PC-3 (cell line): ENCODE data around the gene TGFB1I1. TPM values are rescaled to one million over a fixed set of nuclear protein-coding genes. Genes with fewer than 3 reads are reported as not detected.
A peak's percentile ranks its signal among the peaks of the same experiment; 100 is the strongest.

Experiments
- ATAC-seq: fragments of 200-7000 bp; cut with Tn5 transposase; 2 replicates; pipeline ENCODE4 v1.9.1; 2020; ENCODE audit warnings: mild to moderate bottlenecking, moderate library complexity
- BruUV-seq: library from RNA; stranded (reverse); fragments of 400-500 nt; replicated peaks from 2 replicates; lab custom pipeline; 2021; lab: Mats Ljungman, UMichigan
- CTCF ChIA-PET: fragments of 300-600 bp; sonication (Branson Sonifier 250); formaldehyde crosslinking; loops from one replicate; lab custom pipeline; 2022; ENCODE audit warnings: antibody characterized with exemption; lab: Charles Lee
- POLR2A ChIA-PET: fragments of 300-600 bp; sonication (Branson Sonifier 250); formaldehyde crosslinking; loops from one replicate; lab custom pipeline; 2022; ENCODE audit warnings: antibody characterized with exemption; ENCODE audit not compliant: unreplicated experiment; lab: Charles Lee
- DNase-seq: peaks from one replicate; pipeline ENCODE4 v3.0.0-alpha.2; 2015
- H2AFZ ChIP-seq: fragments of 300-600 bp; sonication (generic); 2 replicates; pipeline ENCODE4 v1.6.0; 2016; ENCODE audit warnings: antibody characterized with exemption, low read length
- H3F3A ChIP-seq: fragments of 300-600 bp; sonication (generic); one replicate; pipeline ENCODE4 v1.6.0; 2017; ENCODE audit warnings: antibody characterized with exemption, low read length, control low read depth, mild to moderate bottlenecking; ENCODE audit not compliant: unreplicated experiment
- H3K27ac ChIP-seq: fragments of 300-600 bp; sonication (generic); 2 replicates; pipeline ENCODE4 v1.5.1; 2016; ENCODE audit warnings: mild to moderate bottlenecking, low read length
- H3K27me3 ChIP-seq: fragments of 300-600 bp; sonication (generic); 2 replicates; pipeline ENCODE4 v1.6.1; 2016; ENCODE audit warnings: low read length, mixed read lengths
- H3K36me3 ChIP-seq: fragments of 300-600 bp; sonication (generic); 2 replicates; pipeline ENCODE4 v1.6.1; 2016; ENCODE audit warnings: low read depth, mixed run types, low read length, mixed read lengths
- H3K4me1 ChIP-seq: fragments of 300-600 bp; sonication (generic); 2 replicates; pipeline ENCODE4 v1.5.1; 2016; ENCODE audit warnings: low read length; ENCODE audit not compliant: insufficient read depth
- H3K4me2 ChIP-seq: fragments of 300-600 bp; sonication (generic); 2 replicates; pipeline ENCODE4 v1.6.0; 2016; ENCODE audit warnings: low read length
- H3K4me3 ChIP-seq: fragments of 300-600 bp; sonication (generic); 2 replicates; pipeline ENCODE4 v1.5.1; 2016; ENCODE audit warnings: mild to moderate bottlenecking, low read length, mixed read lengths
- H3K79me2 ChIP-seq: fragments of 300-600 bp; sonication (generic); 2 replicates; pipeline ENCODE4 v1.6.1; 2017; ENCODE audit warnings: low read length, mixed read lengths
- H3K9ac ChIP-seq: fragments of 300-600 bp; sonication (generic); 2 replicates; pipeline ENCODE4 v1.6.0; 2016; ENCODE audit warnings: mild to moderate bottlenecking, low read length
- H3K9me2 ChIP-seq: fragments of 300-600 bp; sonication (generic); replicated peaks from 2 replicates; pipeline ENCODE4 v1.6.1; 2016; ENCODE audit warnings: mixed run types, low read length, mixed read lengths
- H3K9me3 ChIP-seq: fragments of 300-600 bp; sonication (generic); 2 replicates; pipeline ENCODE4 v1.6.1; 2016; ENCODE audit warnings: low read length, mixed read lengths
- H4K20me1 ChIP-seq: fragments of 300-600 bp; sonication (generic); 2 replicates; pipeline ENCODE4 v1.6.1; 2016; ENCODE audit warnings: low read length, mixed read lengths
- CTCF ChIP-seq: fragments of 300-600 bp; sonication (generic); conservative IDR thresholded peaks from 2 replicates; pipeline ENCODE4 v1.5.1; 2017; ENCODE audit warnings: antibody characterized with exemption, low read depth, mild to moderate bottlenecking, low read length
- EZH2 ChIP-seq: fragments of 300-600 bp; sonication (generic); IDR thresholded peaks from one replicate; pipeline ENCODE4 v1.6.1; 2017; ENCODE audit warnings: antibody characterized with exemption, mild to moderate bottlenecking, low read length; ENCODE audit not compliant: unreplicated experiment
- EZH2phosphoT487 ChIP-seq: fragments of 300-600 bp; sonication (generic); IDR thresholded peaks from 2 replicates; pipeline ENCODE4 v1.6.1; 2018; ENCODE audit warnings: mild to moderate bottlenecking, antibody characterized with exemption, low read length, borderline replicate concordance
- intact Hi-C: fragments of 100-400 bp; cut with micrococcal nuclease; formaldehyde crosslinking; loops from 2 replicates; pipeline ENCODE4 v1.9.0; 2023
- total RNA-seq: library from RNA; depleted of rRNA; stranded (reverse); fragments of >200 nt; gene quantifications from 2 replicates; pipeline ENCODE4 v1.2.3, GENCODE V29; 2014

The TGFB1I1 gene
- total RNA-seq, 1 experiment from 2014 or later = 11.2 TPM

- H3K79me2 ChIP-seq = peaks cover 17% of the 10 kb centered on the region; the same call in 1 of the 2 replicates
- H3K4me2 ChIP-seq = no peak overlapping the region
- H3F3A ChIP-seq = no peaks in the 10 kb centered on the region
- intact Hi-C loops = loop anchor here (5.0 to 10.0 kb wide), 2 partner anchors 251 to 383 kb away; partner anchors contain the start of genes PYCARD, ZNF646 and ZNF668
- H3K4me3 ChIP-seq = no peak overlapping the region
- no peak overlapping the region for H3K9ac ChIP-seq
- ATAC-seq (no peak), DNase-seq (no peak)
- no peaks in the 10 kb centered on the region for H3K36me3 ChIP-seq
- no peaks in the 10 kb centered on the region for H4K20me1 ChIP-seq
- H3K9me3 ChIP-seq = no peaks in the 10 kb centered on the region
- no peak overlapping the region for H2AFZ ChIP-seq
- H3K9me2 ChIP-seq = no peaks in the 10 kb centered on the region
- H3K27me3 ChIP-seq = no peaks in the 10 kb centered on the region
- no peak overlapping the region for H3K27ac ChIP-seq
- POLR2A ChIA-PET = no interaction called here
- H3K4me1 ChIP-seq = peaks cover 31% of the 10 kb centered on the region
- TF ChIP-seq EZH2phosphoT487 = no peak
- peak; percentile 34 for TF ChIP-seq CTCF
- BruUV-seq = no TSS peak
- CTCF ChIA-PET = no interaction called here
Observed at GRCh38 chr16:31455601-31456314, 16.2 kb upstream of the TGFB1I1 start.

DNA sequence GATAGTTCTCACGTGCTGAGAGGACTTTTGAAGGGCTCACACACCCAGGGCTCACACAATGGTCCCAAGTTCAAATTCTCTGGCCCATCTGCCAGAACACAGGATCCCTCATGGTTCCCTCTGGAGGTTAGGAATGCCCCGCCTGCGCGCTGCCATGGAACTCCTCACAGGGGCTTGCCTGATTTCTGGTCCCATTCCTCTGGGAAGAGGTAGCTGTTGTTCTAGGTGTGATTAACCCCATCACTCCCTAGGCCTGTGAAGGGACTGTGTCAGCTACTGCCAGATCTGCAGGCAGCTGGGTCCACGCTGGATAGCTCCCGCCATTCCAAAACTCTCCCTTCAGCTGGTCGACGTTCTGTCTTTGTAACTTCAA lies 15.0 kb upstream of the TGFB1I1 start:
- Histone ChIP-seq H2AFZ (no peak overlapping the region), H3K27me3 (no peaks in the 10 kb centered on the region), H3K9ac (no peak overlapping the region), H3K9me2 (no peaks in the 10 kb centered on the region), H3K4me1 (peaks cover 31% of the 10 kb centered on the region), H3K9me3 (no peaks in the 10 kb centered on the region), H4K20me1 (no peaks in the 10 kb centered on the region), H3K27ac (no peak overlapping the region), H3K4me3 (no peak overlapping the region), H3F3A (no peaks in the 10 kb centered on the region), H3K4me2 (no peak overlapping the region), H3K36me3 (no peaks in the 10 kb centered on the region), H3K79me2 (peaks cover 17% of the 10 kb centered on the region; the same call in 1 of the 2 replicates)
- ChIA-PET POLR2A (no interaction called here), CTCF (no interaction called here)
- no peak for ATAC-seq
- DNase-seq = no peak
- BruUV-seq = no TSS peak
- intact Hi-C loops = loop anchor here (5.0 to 10.0 kb wide), 2 partner anchors 252 to 385 kb away; partner anchors contain the start of genes PYCARD, ZNF646 and ZNF668
- TF ChIP-seq EZH2phosphoT487 (no peak), CTCF (no peak), EZH2 (no peak)
